ENCODE data around the gene RALA.

GRCh38 chr7:39733881-39734632 lies 110.7 kb downstream of the RALA start:
- no peak for TF ChIP-seq CTCF (IDR thresholded peaks at IDR 0.05)
- TF ChIP-seq POLR2A (IDR thresholded peaks at IDR 0.05): no peak

All from thyroid gland (tissue), 4 donors.